Kidney epithelial cell (primary cell): ENCODE data around the gene FAP. TPM values are rescaled to one million over a fixed set of nuclear protein-coding genes. Genes with fewer than 3 reads are reported as not detected.

ENCODE experiments used
- DNase-seq: peaks from one replicate; pipeline ENCODE4 v3.0.0-alpha.2; 2010; ENCODE audit warnings: low read depth
- H3K27me3 ChIP-seq: 2 replicates; pipeline ENCODE4 v1.6.0; 2011; ENCODE audit warnings: low read length; ENCODE audit not compliant: control insufficient read depth, insufficient read depth
- H3K36me3 ChIP-seq: 2 replicates; pipeline ENCODE4 v1.5.1; 2011; ENCODE audit warnings: low read length; ENCODE audit not compliant: control insufficient read depth, insufficient read depth
- H3K4me3 ChIP-seq: 2 replicates; pipeline ENCODE4 v1.5.1; 2011; ENCODE audit warnings: low read depth, mild to moderate bottlenecking, control low read depth, low read length
- total RNA-seq: library from RNA; depleted of rRNA; stranded (reverse); fragments of >200 nt; gene quantifications from 2 replicates; pipeline ENCODE4 v1.2.3, GENCODE V29; 2015
- TF ChIP-seq, protein P1 (sequence below): IDR thresholded peaks from 2 replicates; pipeline ENCODE4 v1.5.1; 2011; ENCODE audit warnings: mild to moderate bottlenecking, moderate library complexity, low read length, control low read depth, inconsistent platforms; ENCODE audit not compliant: insufficient read depth, poor library complexity, severe bottlenecking

Gene FAP
- total RNA-seq, 1 donor from 2014 or later = 2.8 TPM

- H3K36me3 ChIP-seq = no peaks in the 10 kb centered on the region
- no peaks in the 10 kb centered on the region for H3K27me3 ChIP-seq
- DNase-seq = no peak
- no peak overlapping the region for H3K4me3 ChIP-seq
- TF ChIP-seq, protein P1, sequence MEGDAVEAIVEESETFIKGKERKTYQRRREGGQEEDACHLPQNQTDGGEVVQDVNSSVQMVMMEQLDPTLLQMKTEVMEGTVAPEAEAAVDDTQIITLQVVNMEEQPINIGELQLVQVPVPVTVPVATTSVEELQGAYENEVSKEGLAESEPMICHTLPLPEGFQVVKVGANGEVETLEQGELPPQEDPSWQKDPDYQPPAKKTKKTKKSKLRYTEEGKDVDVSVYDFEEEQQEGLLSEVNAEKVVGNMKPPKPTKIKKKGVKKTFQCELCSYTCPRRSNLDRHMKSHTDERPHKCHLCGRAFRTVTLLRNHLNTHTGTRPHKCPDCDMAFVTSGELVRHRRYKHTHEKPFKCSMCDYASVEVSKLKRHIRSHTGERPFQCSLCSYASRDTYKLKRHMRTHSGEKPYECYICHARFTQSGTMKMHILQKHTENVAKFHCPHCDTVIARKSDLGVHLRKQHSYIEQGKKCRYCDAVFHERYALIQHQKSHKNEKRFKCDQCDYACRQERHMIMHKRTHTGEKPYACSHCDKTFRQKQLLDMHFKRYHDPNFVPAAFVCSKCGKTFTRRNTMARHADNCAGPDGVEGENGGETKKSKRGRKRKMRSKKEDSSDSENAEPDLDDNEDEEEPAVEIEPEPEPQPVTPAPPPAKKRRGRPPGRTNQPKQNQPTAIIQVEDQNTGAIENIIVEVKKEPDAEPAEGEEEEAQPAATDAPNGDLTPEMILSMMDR = no peak
These were observed 70.4 kb downstream of the FAP start for GRCh38 chr2:162172802-162173370.

DNA sequence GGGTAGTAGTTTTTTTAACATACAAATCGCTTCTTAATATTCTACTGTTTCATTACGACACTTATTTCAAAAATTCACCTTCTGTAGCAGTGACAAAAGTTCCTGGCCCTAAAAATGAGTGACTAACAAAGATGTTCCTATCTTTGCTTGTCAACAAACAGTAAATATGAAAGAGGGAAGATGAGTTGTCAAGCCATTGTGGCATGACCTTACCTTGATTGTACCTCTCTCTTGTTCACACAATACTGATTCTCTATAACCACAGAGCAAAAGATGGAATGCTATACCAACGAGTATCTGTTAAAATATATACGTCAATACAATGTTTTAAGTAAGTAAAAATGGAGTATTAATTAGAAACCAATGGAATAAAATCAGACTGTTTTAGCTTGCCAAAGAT lies 76.5 kb downstream of the FAP start:
- Histone ChIP-seq H3K4me3 (no peak overlapping the region), H3K36me3 (no peaks in the 10 kb centered on the region), H3K27me3 (no peaks in the 10 kb centered on the region)
- no peak for DNase-seq
- TF ChIP-seq, protein P1 = no peak

DNA sequence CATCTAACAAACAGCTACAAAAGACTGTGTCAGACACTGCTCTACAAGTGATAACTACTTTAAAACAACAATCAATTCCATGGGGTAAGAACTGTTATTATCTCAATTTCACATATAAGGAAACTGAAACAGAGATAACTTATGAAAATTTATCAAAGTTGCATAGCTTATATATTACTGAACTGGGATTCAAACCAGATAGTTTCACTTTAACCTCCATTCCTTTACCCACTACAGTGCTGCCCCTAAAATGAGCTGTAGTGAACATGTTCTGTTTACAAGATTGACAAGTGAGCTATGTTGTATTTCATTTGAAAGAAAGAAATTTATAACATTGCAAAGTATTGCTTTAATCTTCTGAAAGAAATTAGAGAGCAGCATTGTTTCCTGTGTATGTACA lies 77.1 kb downstream of the FAP start:
- no peak overlapping the region for H3K4me3 ChIP-seq
- H3K27me3 ChIP-seq = no peaks in the 10 kb centered on the region
- H3K36me3 ChIP-seq = no peaks in the 10 kb centered on the region
- TF ChIP-seq, protein P1 = no peak
- no peak for DNase-seq

DNA sequence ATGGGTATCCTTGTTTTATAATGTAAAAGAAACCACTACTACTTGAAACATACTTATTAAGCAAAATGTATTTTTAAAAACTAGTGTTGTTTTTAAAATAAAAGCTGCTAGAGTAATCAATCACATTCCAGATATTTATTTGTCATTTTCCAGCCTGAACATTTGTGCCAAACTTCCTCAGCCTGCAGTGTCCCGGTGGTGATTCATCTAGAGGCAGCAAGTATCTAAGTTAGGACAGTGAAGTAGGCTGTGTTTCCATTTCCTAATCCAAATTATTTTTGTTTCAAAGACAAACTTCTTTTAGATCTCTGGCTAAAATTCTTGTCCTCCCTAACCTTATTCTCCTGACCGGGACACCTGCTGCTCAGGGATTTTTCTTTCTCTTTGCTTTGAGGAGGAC lies 78.4 kb downstream of the FAP start:
- Histone ChIP-seq H3K27me3 (no peaks in the 10 kb centered on the region), H3K36me3 (no peaks in the 10 kb centered on the region), H3K4me3 (no peak overlapping the region)
- TF ChIP-seq, protein P1 = no peak
- DNase-seq = no peak

- no peak overlapping the region for H3K4me3 ChIP-seq
- no peaks in the 10 kb centered on the region for H3K36me3 ChIP-seq
- H3K27me3 ChIP-seq = no peaks in the 10 kb centered on the region
- no peak for DNase-seq
- TF ChIP-seq, protein P1 = no peak
These were observed 83.8 kb downstream of the FAP start for GRCh38 chr2:162159446-162159845.

DNA sequence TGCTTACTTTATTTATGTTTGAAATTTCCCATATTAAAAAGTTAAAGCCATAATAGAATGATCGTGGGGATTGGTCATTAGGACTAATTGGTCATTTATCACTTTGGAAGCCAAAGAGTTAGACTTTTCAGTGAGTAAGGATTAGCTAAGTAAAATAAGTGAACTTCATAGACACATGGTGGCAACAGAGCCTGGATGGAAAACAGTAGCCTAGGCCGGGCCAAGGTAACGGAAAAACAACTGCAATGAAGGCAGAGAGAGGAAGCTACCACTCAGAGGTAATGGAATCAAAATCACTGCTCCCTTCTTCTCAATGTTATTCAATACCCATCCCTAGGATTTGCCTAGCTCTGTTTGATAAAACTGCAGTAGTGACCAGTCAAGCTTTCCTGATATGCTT lies 87.1 kb downstream of the FAP start:
- TF ChIP-seq, protein P1 = no peak
- H3K4me3 ChIP-seq = no peak overlapping the region
- H3K27me3 ChIP-seq = no peaks in the 10 kb centered on the region
- no peaks in the 10 kb centered on the region for H3K36me3 ChIP-seq
- no peak for DNase-seq
